ENCODE results near the gene CHRDL1. TPM values are rescaled to one million over a fixed set of nuclear protein-coding genes. Genes with fewer than 3 reads are reported as not detected.

The CHRDL1 gene
- total RNA-seq, 1 experiment from 2014 or later: 11.1 TPM

- ChIA-PET POLR2A (no interaction called here), CTCF (no interaction called here)
- Mint-ChIP-seq H3K4me1 (no peaks in the 10 kb centered on the region), H3K27me3 (ENCODE audit: low read depth) (no peaks in the 10 kb centered on the region), H3K4me3 (no peak overlapping the region), H3K27ac (no peak overlapping the region), H3K36me3 (peaks cover 15% of the 10 kb centered on the region), H3K9me3 (peaks cover 19% of the 10 kb centered on the region)
- ATAC-seq (no peak), DNase-seq (ENCODE audit: low spot score) (no peak)
- TF ChIP-seq, protein P1, sequence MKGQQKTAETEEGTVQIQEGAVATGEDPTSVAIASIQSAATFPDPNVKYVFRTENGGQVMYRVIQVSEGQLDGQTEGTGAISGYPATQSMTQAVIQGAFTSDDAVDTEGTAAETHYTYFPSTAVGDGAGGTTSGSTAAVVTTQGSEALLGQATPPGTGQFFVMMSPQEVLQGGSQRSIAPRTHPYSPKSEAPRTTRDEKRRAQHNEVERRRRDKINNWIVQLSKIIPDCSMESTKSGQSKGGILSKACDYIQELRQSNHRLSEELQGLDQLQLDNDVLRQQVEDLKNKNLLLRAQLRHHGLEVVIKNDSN (CRISPR knock-in tag; IDR thresholded peaks at IDR 0.05): no peak
- TF ChIP-seq TCF7 (CRISPR knock-in tag; IDR thresholded peaks at IDR 0.05; ENCODE audit: low read depth): no peak
- TF ChIP-seq, protein P2, sequence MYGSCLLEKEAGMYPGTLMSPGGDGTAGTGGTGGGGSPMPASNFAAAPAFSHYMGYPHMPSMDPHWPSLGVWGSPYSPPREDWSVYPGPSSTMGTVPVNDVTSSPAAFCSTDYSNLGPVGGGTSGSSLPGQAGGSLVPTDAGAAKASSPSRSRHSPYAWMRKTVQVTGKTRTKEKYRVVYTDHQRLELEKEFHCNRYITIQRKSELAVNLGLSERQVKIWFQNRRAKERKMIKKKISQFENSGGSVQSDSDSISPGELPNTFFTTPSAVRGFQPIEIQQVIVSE (CRISPR knock-in tag; IDR thresholded peaks at IDR 0.05; ENCODE audit: borderline replicate concordance): no peak
- no peak for TF ChIP-seq GTF2I (CRISPR knock-in tag; conservative IDR thresholded peaks at IDR 0.05)
- no peak for TF ChIP-seq ZNF232 (CRISPR knock-in tag; IDR thresholded peaks at IDR 0.05)
- TF ChIP-seq SMAD4 (CRISPR knock-in tag; IDR thresholded peaks at IDR 0.05): no peak
- TF ChIP-seq SMAD3 (CRISPR knock-in tag; IDR thresholded peaks at IDR 0.05; ENCODE audit: borderline replicate concordance): no peak
- TF ChIP-seq FOXJ3 (CRISPR knock-in tag; IDR thresholded peaks at IDR 0.05; ENCODE audit: borderline replicate concordance): no peak
- TF ChIP-seq ZNF671 (CRISPR knock-in tag; IDR thresholded peaks at IDR 0.05): no peak
- TF ChIP-seq ZNF532 (CRISPR knock-in tag; IDR thresholded peaks at IDR 0.05; ENCODE audit: borderline replicate concordance): no peak
- TF ChIP-seq, protein P3, sequence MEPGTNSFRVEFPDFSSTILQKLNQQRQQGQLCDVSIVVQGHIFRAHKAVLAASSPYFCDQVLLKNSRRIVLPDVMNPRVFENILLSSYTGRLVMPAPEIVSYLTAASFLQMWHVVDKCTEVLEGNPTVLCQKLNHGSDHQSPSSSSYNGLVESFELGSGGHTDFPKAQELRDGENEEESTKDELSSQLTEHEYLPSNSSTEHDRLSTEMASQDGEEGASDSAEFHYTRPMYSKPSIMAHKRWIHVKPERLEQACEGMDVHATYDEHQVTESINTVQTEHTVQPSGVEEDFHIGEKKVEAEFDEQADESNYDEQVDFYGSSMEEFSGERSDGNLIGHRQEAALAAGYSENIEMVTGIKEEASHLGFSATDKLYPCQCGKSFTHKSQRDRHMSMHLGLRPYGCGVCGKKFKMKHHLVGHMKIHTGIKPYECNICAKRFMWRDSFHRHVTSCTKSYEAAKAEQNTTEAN (CRISPR knock-in tag; IDR thresholded peaks at IDR 0.05): no peak
- TF ChIP-seq, protein P4, sequence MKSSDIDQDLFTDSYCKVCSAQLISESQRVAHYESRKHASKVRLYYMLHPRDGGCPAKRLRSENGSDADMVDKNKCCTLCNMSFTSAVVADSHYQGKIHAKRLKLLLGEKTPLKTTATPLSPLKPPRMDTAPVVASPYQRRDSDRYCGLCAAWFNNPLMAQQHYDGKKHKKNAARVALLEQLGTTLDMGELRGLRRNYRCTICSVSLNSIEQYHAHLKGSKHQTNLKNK (CRISPR knock-in tag; IDR thresholded peaks at IDR 0.05): no peak
- no peak for TF ChIP-seq ATF1 (CRISPR knock-in tag; IDR thresholded peaks at IDR 0.05)
- TF ChIP-seq ZNF423 (CRISPR knock-in tag; IDR thresholded peaks at IDR 0.05): no peak
- TF ChIP-seq, protein P5, sequence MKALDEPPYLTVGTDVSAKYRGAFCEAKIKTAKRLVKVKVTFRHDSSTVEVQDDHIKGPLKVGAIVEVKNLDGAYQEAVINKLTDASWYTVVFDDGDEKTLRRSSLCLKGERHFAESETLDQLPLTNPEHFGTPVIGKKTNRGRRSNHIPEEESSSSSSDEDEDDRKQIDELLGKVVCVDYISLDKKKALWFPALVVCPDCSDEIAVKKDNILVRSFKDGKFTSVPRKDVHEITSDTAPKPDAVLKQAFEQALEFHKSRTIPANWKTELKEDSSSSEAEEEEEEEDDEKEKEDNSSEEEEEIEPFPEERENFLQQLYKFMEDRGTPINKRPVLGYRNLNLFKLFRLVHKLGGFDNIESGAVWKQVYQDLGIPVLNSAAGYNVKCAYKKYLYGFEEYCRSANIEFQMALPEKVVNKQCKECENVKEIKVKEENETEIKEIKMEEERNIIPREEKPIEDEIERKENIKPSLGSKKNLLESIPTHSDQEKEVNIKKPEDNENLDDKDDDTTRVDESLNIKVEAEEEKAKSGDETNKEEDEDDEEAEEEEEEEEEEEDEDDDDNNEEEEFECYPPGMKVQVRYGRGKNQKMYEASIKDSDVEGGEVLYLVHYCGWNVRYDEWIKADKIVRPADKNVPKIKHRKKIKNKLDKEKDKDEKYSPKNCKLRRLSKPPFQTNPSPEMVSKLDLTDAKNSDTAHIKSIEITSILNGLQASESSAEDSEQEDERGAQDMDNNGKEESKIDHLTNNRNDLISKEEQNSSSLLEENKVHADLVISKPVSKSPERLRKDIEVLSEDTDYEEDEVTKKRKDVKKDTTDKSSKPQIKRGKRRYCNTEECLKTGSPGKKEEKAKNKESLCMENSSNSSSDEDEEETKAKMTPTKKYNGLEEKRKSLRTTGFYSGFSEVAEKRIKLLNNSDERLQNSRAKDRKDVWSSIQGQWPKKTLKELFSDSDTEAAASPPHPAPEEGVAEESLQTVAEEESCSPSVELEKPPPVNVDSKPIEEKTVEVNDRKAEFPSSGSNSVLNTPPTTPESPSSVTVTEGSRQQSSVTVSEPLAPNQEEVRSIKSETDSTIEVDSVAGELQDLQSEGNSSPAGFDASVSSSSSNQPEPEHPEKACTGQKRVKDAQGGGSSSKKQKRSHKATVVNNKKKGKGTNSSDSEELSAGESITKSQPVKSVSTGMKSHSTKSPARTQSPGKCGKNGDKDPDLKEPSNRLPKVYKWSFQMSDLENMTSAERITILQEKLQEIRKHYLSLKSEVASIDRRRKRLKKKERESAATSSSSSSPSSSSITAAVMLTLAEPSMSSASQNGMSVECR (CRISPR knock-in tag; IDR thresholded peaks at IDR 0.05; ENCODE audit: borderline replicate concordance): no peak
- TF ChIP-seq GABPB1 (CRISPR knock-in tag; IDR thresholded peaks at IDR 0.05): no peak
- TF ChIP-seq TP53 (CRISPR knock-in tag; IDR thresholded peaks at IDR 0.05): no peak
Observed at GRCh38 chrX:110759785-110760184, 35.8 kb downstream of the CHRDL1 start.

Measured in WTC11 (cell line).